Mesenchymal stem cell (in vitro differentiated cells and primary cell): ENCODE data around the gene TDP1.
A peak's percentile ranks its signal among the peaks of the same experiment; 100 is the strongest.

ENCODE experiments used
- DNase-seq: peaks from one replicate; pipeline ENCODE4 v3.0.0-alpha.2; 2013
- H2AFZ ChIP-seq: one replicate; pipeline ENCODE4 v1.6.1; 2013; ENCODE audit warnings: low read depth, mild to moderate bottlenecking, control low read depth, inconsistent platforms, low read length, moderate library complexity
- H2AK5ac ChIP-seq: 2 replicates; pipeline ENCODE4 v1.6.1; 2013; ENCODE audit warnings: low read length, moderate library complexity, mild to moderate bottlenecking, inconsistent platforms; ENCODE audit not compliant: severe bottlenecking
- H2BK120ac ChIP-seq: one replicate; pipeline ENCODE4 v1.6.1; 2013; ENCODE audit warnings: low read depth, mild to moderate bottlenecking, inconsistent platforms, low read length, moderate library complexity
- H2BK12ac ChIP-seq, 2 experiments: one replicate each; pipeline ENCODE4 v1.6.1; 2013; ENCODE audit warnings: inconsistent platforms in 2 of 2, low read length in 2 of 2, mild to moderate bottlenecking in 2 of 2, moderate library complexity in 2 of 2, control low read depth in 1 of 2
- H2BK15ac ChIP-seq: one replicate; pipeline ENCODE4 v1.6.1; 2013; ENCODE audit warnings: mild to moderate bottlenecking, low read depth, inconsistent platforms; ENCODE audit not compliant: poor library complexity, severe bottlenecking
- H2BK5ac ChIP-seq: 2 replicates; pipeline ENCODE4 v1.6.1; 2013; ENCODE audit warnings: low read depth, mild to moderate bottlenecking, low read length, control low read depth, inconsistent platforms; ENCODE audit not compliant: poor library complexity, severe bottlenecking
- H3K14ac ChIP-seq, 2 experiments: one replicate each; pipeline ENCODE4 v1.6.1; 2013; ENCODE audit warnings: inconsistent platforms in 2 of 2, low read length in 2 of 2, control low read depth in 1 of 2, mild to moderate bottlenecking in 1 of 2, moderate library complexity in 1 of 2
- H3K18ac ChIP-seq, 2 experiments: one replicate each; pipeline ENCODE4 v1.6.1; 2013; ENCODE audit warnings: inconsistent platforms in 2 of 2, low read length in 2 of 2, control low read depth in 1 of 2, low read depth in 1 of 2, mild to moderate bottlenecking in 1 of 2
- H3K23ac ChIP-seq, 2 experiments: one replicate each; pipeline ENCODE4 v1.6.1; 2013; ENCODE audit warnings: inconsistent platforms in 2 of 2, low read length in 2 of 2, mild to moderate bottlenecking in 2 of 2, moderate library complexity in 2 of 2, control low read depth in 1 of 2
- H3K27ac ChIP-seq: 2 replicates; pipeline ENCODE4 v1.5.1; 2013; ENCODE audit warnings: mild to moderate bottlenecking, moderate library complexity, low read length, control low read depth, inconsistent platforms; ENCODE audit not compliant: poor library complexity, severe bottlenecking
- H3K27me3 ChIP-seq, 2 experiments: 2 replicates each; pipeline versions ENCODE4 v1.6.1 to v1.7.0; 2013; ENCODE audit warnings: low read length in 2 of 2, mild to moderate bottlenecking in 2 of 2, moderate library complexity in 2 of 2, control low read depth in 1 of 2, inconsistent platforms in 1 of 2; ENCODE audit not compliant: control insufficient read depth in 1 of 2, insufficient read depth in 1 of 2
- H3K36me3 ChIP-seq, 2 experiments: 2 replicates each; pipeline versions ENCODE4 v1.6.1 to v1.7.0; 2013; ENCODE audit warnings: low read length in 2 of 2, control low read depth in 1 of 2, inconsistent platforms in 1 of 2, low read depth in 1 of 2, mild to moderate bottlenecking in 1 of 2; ENCODE audit not compliant: insufficient read depth in 2 of 2, control insufficient read depth in 1 of 2
- H3K4ac ChIP-seq, 2 experiments: one replicate each; pipeline ENCODE4 v1.6.1; 2013; ENCODE audit warnings: inconsistent platforms in 2 of 2, low read length in 2 of 2, mild to moderate bottlenecking in 2 of 2, moderate library complexity in 2 of 2, control low read depth in 1 of 2, low read depth in 1 of 2
- H3K4me1 ChIP-seq: 2 replicates; pipeline ENCODE4 v1.6.1; 2013; ENCODE audit warnings: low read depth, low read length, control low read depth; ENCODE audit not compliant: control insufficient read depth, insufficient read depth
- H3K4me2 ChIP-seq: 2 replicates; pipeline ENCODE4 v1.6.1; 2013; ENCODE audit warnings: low read length, mild to moderate bottlenecking, inconsistent platforms; ENCODE audit not compliant: poor library complexity, severe bottlenecking
- H3K4me3 ChIP-seq, 2 experiments: 2 replicates each; pipeline versions ENCODE4 v1.5.1 to v1.7.0; 2013; ENCODE audit warnings: low read length in 2 of 2, mild to moderate bottlenecking in 2 of 2, control low read depth in 1 of 2, low read depth in 1 of 2; ENCODE audit not compliant: insufficient read depth in 1 of 2
- H3K79me1 ChIP-seq: replicated peaks from 2 replicates; pipeline ENCODE4 v1.6.1; 2013; ENCODE audit warnings: mild to moderate bottlenecking, control low read depth, low read length, inconsistent platforms; ENCODE audit not compliant: poor library complexity, severe bottlenecking
- H3K9ac ChIP-seq: 2 replicates; pipeline ENCODE4 v1.7.0; 2013; ENCODE audit warnings: mild to moderate bottlenecking, low read length, moderate library complexity
- H3K9me3 ChIP-seq: 2 replicates; pipeline ENCODE4 v1.7.0; 2013; ENCODE audit warnings: mild to moderate bottlenecking, low read length; ENCODE audit not compliant: control insufficient read depth
- H4K8ac ChIP-seq: one replicate; pipeline ENCODE4 v1.6.1; 2013; ENCODE audit warnings: inconsistent platforms, mild to moderate bottlenecking, low read length, moderate library complexity
- H4K91ac ChIP-seq: one replicate; pipeline ENCODE4 v1.6.1; 2013; ENCODE audit warnings: mild to moderate bottlenecking, low read length, inconsistent platforms
- WGBS: methylation state at CpG from one replicate; pipeline ENCODE4 v1.1.7; 2013; ENCODE audit warnings: mixed read lengths; 5-methylcytosine and 5-hydroxymethylcytosine counted together

The TDP1 gene

DNA sequence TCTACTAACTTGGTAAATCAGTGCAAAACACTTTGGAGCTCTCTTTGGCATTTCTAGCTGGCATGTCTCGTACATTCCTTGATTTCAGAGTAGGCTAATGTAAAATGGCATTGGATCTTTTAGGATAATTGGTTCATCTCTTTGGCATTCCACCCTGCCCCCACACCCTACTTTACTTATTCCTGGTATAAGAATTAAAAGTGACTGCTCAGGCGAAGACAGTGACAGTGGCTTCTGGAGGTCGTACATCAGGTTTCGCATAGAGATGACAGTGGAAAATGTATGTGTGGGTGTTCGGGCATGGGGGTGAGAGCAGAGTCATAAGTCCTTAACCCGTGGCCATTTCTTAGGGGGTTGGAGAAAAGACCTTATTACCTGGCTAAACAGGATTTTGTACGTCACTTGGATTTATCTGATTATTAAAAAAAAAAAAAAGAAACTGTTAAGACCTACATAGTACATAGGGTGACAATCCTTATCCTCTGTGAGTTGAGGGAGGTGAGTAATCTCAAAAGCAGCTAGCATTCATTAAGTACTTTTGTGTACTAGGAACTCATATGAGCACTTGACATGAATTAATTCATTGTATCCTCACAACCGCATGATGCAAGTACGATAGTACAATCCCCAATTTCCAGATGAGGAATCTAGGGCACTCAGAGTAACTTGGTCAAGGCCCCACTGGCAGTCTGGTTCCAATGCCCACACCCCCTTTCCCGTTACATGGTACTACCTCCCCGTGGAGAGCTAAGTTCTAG lies 83.7 kb downstream of the TDP1 start:
- H3K4me1 ChIP-seq, result peaks cover 2% of the 10 kb centered on the region
- H3K27ac ChIP-seq, result no peak overlapping the region
- peaks cover 6 to 47% of the 10 kb centered on the region in 2 experiments for H3K36me3 ChIP-seq
- H4K91ac ChIP-seq, result no peak overlapping the region
- H3K4me3 ChIP-seq, result no peak overlapping the region
- H3K4me2 ChIP-seq, result no peak overlapping the region
- no peak overlapping the region for H2BK12ac ChIP-seq
- H3K27me3 ChIP-seq, result no peaks in the 10 kb centered on the region
- no peak overlapping the region for H2BK15ac ChIP-seq
- no peak overlapping the region for H3K14ac ChIP-seq
- no peaks in the 10 kb centered on the region for H3K9me3 ChIP-seq
- DNase-seq, result peak; percentile 13
- no peaks in the 10 kb centered on the region for H3K79me1 ChIP-seq
- H3K23ac ChIP-seq, result no peak overlapping the region
- no peak overlapping the region for H3K4ac ChIP-seq
- H2BK120ac ChIP-seq, result no peak overlapping the region
- no peak overlapping the region for H2BK5ac ChIP-seq
- no peak overlapping the region for H3K18ac ChIP-seq
- no peak overlapping the region for H2AFZ ChIP-seq
- H4K8ac ChIP-seq, result no peak overlapping the region
- no peak overlapping the region for H2AK5ac ChIP-seq
- no peak overlapping the region for H3K9ac ChIP-seq
- 88% methylated on average over 8 of the region's 11 CpGs for WGBS

DNA sequence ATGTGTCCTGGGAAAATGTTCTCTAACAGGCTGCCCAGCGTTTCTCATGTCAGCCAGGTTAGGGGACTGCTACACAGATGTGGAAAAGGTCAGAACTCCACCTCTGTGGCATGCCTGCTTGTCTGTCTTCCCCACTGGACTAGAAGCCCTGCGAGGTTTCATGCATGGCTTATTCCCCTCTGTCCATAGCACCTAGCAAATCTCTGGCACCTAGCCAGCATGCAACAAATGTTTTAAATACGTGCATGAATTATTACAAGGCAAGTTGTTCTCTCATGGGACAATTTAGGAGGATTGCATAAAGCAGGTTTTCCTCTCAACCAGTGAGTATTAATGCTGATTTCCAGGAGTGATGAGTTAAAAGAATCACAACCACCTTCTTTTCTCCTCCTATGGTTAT lies 84.7 kb downstream of the TDP1 start:
- H2BK5ac ChIP-seq, result no peak overlapping the region
- H2BK12ac ChIP-seq, result no peak overlapping the region
- no peaks in the 10 kb centered on the region for H3K9me3 ChIP-seq
- H2BK120ac ChIP-seq, result no peak overlapping the region
- H3K14ac ChIP-seq, result no peak overlapping the region
- H4K91ac ChIP-seq, result no peak overlapping the region
- H2BK15ac ChIP-seq, result no peak overlapping the region
- no peak overlapping the region for H4K8ac ChIP-seq
- H3K4me1 ChIP-seq, result peaks cover 2% of the 10 kb centered on the region
- H3K79me1 ChIP-seq, result no peaks in the 10 kb centered on the region
- H3K18ac ChIP-seq, result no peak overlapping the region
- no peaks in the 10 kb centered on the region for H3K27me3 ChIP-seq
- H3K4me3 ChIP-seq, result no peak overlapping the region
- no peak overlapping the region for H3K23ac ChIP-seq
- H3K4ac ChIP-seq, result no peak overlapping the region
- no peak overlapping the region for H3K9ac ChIP-seq
- DNase-seq, result no peak
- H3K36me3 ChIP-seq, result peaks cover 8 to 48% of the 10 kb centered on the region in 2 experiments
- H2AFZ ChIP-seq, result no peak overlapping the region
- H2AK5ac ChIP-seq, result no peak overlapping the region
- no peak overlapping the region for H3K27ac ChIP-seq
- WGBS, result 95% methylated on average over 3 of the region's 3 CpGs
- H3K4me2 ChIP-seq, result no peak overlapping the region

DNA sequence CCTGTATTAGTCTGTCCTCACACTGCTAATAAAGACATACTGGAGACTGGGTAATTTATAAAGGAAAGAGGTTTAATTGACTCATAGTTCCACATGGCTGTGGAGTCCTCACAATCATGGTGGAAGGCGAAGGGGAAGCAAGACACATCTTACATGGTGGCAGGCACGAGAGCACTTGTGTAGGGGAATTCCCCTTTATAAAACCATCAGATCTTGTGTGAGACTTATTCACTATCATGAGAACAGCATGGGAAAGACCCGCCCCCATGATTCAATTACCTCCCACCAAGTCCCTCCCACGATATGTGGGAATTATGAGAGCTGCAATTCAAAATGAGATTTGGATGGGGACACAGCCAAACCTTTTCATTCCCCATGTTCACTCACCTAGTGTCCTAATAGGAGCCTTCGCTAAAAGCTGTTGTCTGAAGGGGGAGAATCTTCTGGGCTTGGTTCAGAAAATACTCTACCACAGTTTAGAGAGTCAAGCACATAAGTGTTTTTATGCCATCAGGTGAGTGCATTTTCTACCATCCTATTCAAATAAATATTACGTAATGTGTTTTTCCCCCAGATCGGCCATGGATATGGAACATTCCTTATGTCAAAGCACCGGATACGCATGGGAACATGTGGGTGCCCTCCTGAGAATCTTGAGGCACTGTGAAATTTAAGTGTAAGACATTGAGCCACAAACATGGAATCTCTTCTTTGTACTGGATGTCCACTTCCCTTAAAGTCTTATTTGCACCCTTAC lies 86.9 kb downstream of the TDP1 start:
- no peak overlapping the region for H2BK12ac ChIP-seq
- no peak overlapping the region for H2BK15ac ChIP-seq
- H2BK120ac ChIP-seq, result no peak overlapping the region
- no peak overlapping the region for H2AK5ac ChIP-seq
- H3K9ac ChIP-seq, result no peak overlapping the region
- no peak overlapping the region for H3K18ac ChIP-seq
- H3K4me1 ChIP-seq, result peaks cover 4% of the 10 kb centered on the region
- no peaks in the 10 kb centered on the region for H3K9me3 ChIP-seq
- WGBS, result 100% methylated on average over 6 of the region's 9 CpGs
- no peak overlapping the region for H3K14ac ChIP-seq
- H3K36me3 ChIP-seq, result peaks cover 8 to 37% of the 10 kb centered on the region in 2 experiments
- no peak overlapping the region for H3K4me3 ChIP-seq
- no peak overlapping the region for H2BK5ac ChIP-seq
- no peaks in the 10 kb centered on the region for H3K79me1 ChIP-seq
- DNase-seq, result no peak
- no peak overlapping the region for H3K27ac ChIP-seq
- H4K8ac ChIP-seq, result no peak overlapping the region
- no peak overlapping the region for H3K4ac ChIP-seq
- H4K91ac ChIP-seq, result no peak overlapping the region
- no peaks in the 10 kb centered on the region for H3K27me3 ChIP-seq
- no peak overlapping the region for H3K4me2 ChIP-seq
- H2AFZ ChIP-seq, result no peak overlapping the region
- H3K23ac ChIP-seq, result no peak overlapping the region

DNA sequence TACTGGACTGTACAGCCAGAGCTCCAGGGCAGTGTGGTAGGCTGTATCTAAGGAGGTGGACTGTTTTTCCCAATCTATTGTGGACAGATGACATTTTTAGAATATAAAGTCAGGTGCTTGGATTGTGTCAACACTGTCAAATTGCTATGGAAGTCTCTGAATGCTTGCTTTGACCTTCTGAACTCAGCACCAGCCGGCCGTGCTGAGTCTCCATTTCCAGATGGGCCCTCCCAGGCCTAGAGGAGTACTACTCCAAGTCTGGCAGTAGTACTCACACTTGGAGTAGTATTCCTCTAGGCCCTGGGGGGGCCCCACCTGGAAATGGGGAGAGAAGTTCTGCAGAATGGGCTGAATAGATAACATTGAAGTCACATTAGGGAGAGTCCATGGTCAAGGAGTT lies 89.9 kb downstream of the TDP1 start:
- H2BK15ac ChIP-seq, result no peak overlapping the region
- H3K4ac ChIP-seq, result no peak overlapping the region
- H3K27ac ChIP-seq, result no peak overlapping the region
- H2AK5ac ChIP-seq, result no peak overlapping the region
- no peak overlapping the region for H3K23ac ChIP-seq
- no peaks in the 10 kb centered on the region for H3K9me3 ChIP-seq
- no peak overlapping the region for H3K4me3 ChIP-seq
- no peak overlapping the region for H2AFZ ChIP-seq
- no peak overlapping the region for H2BK5ac ChIP-seq
- DNase-seq, result no peak
- 52% methylated on average over 2 of the region's 2 CpGs for WGBS
- peak overlapping the region in 1 of 2 experiments; percentile 76 for H3K14ac ChIP-seq
- no peak overlapping the region for H2BK12ac ChIP-seq
- H3K18ac ChIP-seq, result no peak overlapping the region
- no peak overlapping the region for H2BK120ac ChIP-seq
- no peaks in the 10 kb centered on the region for H3K79me1 ChIP-seq
- H3K27me3 ChIP-seq, result peaks cover 0 to under 1% of the 10 kb centered on the region in 2 experiments
- no peak overlapping the region for H3K4me2 ChIP-seq
- H4K91ac ChIP-seq, result no peak overlapping the region
- peaks cover 2% of the 10 kb centered on the region for H3K4me1 ChIP-seq
- H3K9ac ChIP-seq, result no peak overlapping the region
- no peak overlapping the region for H4K8ac ChIP-seq
- peaks cover 8 to 27% of the 10 kb centered on the region in 2 experiments for H3K36me3 ChIP-seq
